ENCODE measurements around the gene EXOC4.

Gene EXOC4

DNA sequence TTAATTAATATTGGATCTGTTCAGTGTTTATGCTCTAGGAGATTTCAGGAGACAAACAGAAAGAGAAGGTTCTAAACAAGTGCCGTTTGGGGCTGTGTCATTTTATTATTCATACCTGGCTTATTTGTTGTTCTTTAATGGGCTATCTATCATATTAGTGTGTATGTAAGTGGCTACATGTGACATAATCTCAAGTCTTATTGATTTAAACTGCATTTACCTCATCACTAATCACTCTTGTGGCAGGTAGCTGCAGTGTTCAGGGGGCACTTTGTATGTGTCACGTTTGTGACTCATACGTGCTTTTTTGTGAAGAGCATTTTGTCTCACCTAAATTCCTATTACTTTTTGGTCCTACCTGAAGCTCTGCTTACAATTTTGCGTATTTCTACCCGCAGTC is 95.4 kb downstream of the EXOC4 start:
- H3K27me3 ChIP-seq (ENCODE audit: insufficient read depth, poor library complexity, severe bottlenecking): no peaks in the 10 kb centered on the region
- DNase-seq (ENCODE audit: low spot score): no peak
- no peak overlapping the region for H3K27ac ChIP-seq (ENCODE audit: poor library complexity, severe bottlenecking)
- no peak for ATAC-seq (ENCODE audit: low read depth)
- peaks cover 10% of the 10 kb centered on the region for H3K9me3 ChIP-seq (ENCODE audit: severe bottlenecking)
- no peak overlapping the region for H3K4me3 ChIP-seq (ENCODE audit: severe bottlenecking)
- H3K36me3 ChIP-seq (ENCODE audit: low read depth): 0 out of 2 replicates have a peak, but pooled peaks cover 4% of the 10 kb centered on the region
- TF ChIP-seq, protein P1, sequence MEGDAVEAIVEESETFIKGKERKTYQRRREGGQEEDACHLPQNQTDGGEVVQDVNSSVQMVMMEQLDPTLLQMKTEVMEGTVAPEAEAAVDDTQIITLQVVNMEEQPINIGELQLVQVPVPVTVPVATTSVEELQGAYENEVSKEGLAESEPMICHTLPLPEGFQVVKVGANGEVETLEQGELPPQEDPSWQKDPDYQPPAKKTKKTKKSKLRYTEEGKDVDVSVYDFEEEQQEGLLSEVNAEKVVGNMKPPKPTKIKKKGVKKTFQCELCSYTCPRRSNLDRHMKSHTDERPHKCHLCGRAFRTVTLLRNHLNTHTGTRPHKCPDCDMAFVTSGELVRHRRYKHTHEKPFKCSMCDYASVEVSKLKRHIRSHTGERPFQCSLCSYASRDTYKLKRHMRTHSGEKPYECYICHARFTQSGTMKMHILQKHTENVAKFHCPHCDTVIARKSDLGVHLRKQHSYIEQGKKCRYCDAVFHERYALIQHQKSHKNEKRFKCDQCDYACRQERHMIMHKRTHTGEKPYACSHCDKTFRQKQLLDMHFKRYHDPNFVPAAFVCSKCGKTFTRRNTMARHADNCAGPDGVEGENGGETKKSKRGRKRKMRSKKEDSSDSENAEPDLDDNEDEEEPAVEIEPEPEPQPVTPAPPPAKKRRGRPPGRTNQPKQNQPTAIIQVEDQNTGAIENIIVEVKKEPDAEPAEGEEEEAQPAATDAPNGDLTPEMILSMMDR (IDR thresholded peaks at IDR 0.05; ENCODE audit: poor library complexity, severe bottlenecking): no peak
- H3K4me1 ChIP-seq (ENCODE audit: insufficient read depth, poor library complexity, severe bottlenecking): no peaks in the 10 kb centered on the region

DNA sequence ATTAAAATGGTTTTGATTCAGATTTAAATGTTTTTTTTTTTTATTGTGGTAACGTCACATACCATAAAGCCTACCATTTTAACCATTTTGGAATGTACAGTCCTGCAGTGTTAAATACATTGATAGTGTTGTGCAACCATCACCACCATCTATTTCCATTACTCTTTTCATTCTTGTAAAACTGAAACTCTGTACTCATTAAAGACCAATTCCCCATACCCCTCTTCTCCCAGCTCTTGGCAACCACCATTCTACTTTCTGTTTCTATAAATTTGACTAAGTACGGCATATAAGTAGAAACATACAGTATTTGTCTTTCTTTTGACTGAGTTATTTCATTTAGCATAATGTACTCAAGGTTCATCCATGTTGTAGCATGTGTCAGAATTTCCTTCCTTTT is 96.2 kb downstream of the EXOC4 start:
- Histone ChIP-seq H3K36me3 (ENCODE audit: low read depth) (0 out of 2 replicates have a peak, but pooled peaks cover 1% of the 10 kb centered on the region), H3K27ac (ENCODE audit: poor library complexity, severe bottlenecking) (no peak overlapping the region), H3K27me3 (ENCODE audit: insufficient read depth, poor library complexity, severe bottlenecking) (no peaks in the 10 kb centered on the region), H3K4me3 (ENCODE audit: severe bottlenecking) (no peak overlapping the region), H3K9me3 (ENCODE audit: severe bottlenecking) (peaks cover 10% of the 10 kb centered on the region), H3K4me1 (ENCODE audit: insufficient read depth, poor library complexity, severe bottlenecking) (no peaks in the 10 kb centered on the region)
- TF ChIP-seq, protein P1 (IDR thresholded peaks at IDR 0.05; ENCODE audit: poor library complexity, severe bottlenecking): no peak
- no peak for ATAC-seq (ENCODE audit: low read depth)
- DNase-seq (ENCODE audit: low spot score): no peak

DNA sequence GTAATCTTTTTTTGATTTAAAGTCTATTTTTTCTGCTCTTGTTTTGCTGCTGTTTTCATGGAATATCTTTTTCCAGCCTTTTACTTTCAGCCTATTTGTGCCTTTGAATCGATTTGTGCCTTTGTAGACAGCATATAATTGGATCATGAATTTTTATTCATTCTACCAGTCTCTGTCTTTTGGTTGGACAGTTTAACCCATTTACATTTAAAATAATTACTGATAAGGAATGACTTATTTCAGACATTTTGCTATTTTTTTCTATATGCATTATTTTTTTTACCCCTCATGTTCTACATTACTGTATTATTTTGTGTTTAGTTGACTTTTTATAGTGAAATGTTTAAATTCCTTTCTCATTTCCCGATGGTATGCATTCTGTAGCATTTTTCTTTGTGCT is 99.6 kb downstream of the EXOC4 start:
- Histone ChIP-seq H3K27ac (ENCODE audit: poor library complexity, severe bottlenecking) (no peak overlapping the region), H3K9me3 (ENCODE audit: severe bottlenecking) (peaks cover 10% of the 10 kb centered on the region), H3K36me3 (ENCODE audit: low read depth) (no peaks in the 10 kb centered on the region), H3K4me1 (ENCODE audit: insufficient read depth, poor library complexity, severe bottlenecking) (no peaks in the 10 kb centered on the region), H3K27me3 (ENCODE audit: insufficient read depth, poor library complexity, severe bottlenecking) (no peaks in the 10 kb centered on the region), H3K4me3 (ENCODE audit: severe bottlenecking) (no peak overlapping the region)
- TF ChIP-seq, protein P1 (IDR thresholded peaks at IDR 0.05; ENCODE audit: poor library complexity, severe bottlenecking): no peak
- DNase-seq (ENCODE audit: low spot score): no peak
- no peak for ATAC-seq (ENCODE audit: low read depth)

DNA sequence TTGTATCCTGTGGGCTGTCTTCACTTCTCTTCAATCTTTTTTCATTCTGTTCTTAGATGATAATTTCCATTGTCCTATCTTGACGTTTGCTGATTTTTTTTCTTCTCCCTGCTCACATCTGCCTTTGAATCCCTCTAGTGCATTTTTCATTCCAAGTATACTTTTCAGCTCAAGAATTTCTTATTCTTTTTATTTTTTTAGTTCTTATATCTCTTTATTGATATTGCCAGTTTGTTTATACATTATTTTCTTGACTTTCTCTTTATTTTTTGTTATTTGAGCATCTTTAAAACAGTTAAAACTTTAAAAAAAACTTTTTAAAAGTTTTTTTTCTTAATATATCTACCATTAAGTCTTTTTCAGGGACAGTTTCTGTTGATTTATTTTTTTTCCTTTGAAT is 100.9 kb downstream of the EXOC4 start:
- TF ChIP-seq, protein P1 (IDR thresholded peaks at IDR 0.05; ENCODE audit: poor library complexity, severe bottlenecking): no peak
- no peak overlapping the region for H3K4me3 ChIP-seq (ENCODE audit: severe bottlenecking)
- peaks cover 10% of the 10 kb centered on the region for H3K9me3 ChIP-seq (ENCODE audit: severe bottlenecking)
- H3K4me1 ChIP-seq (ENCODE audit: insufficient read depth, poor library complexity, severe bottlenecking): peaks cover 4% of the 10 kb centered on the region
- DNase-seq (ENCODE audit: low spot score) (no peak), ATAC-seq (ENCODE audit: low read depth) (no peak)
- H3K27ac ChIP-seq (ENCODE audit: poor library complexity, severe bottlenecking): no peak overlapping the region
- no peaks in the 10 kb centered on the region for H3K27me3 ChIP-seq (ENCODE audit: insufficient read depth, poor library complexity, severe bottlenecking)
- no peaks in the 10 kb centered on the region for H3K36me3 ChIP-seq (ENCODE audit: low read depth)

DNA sequence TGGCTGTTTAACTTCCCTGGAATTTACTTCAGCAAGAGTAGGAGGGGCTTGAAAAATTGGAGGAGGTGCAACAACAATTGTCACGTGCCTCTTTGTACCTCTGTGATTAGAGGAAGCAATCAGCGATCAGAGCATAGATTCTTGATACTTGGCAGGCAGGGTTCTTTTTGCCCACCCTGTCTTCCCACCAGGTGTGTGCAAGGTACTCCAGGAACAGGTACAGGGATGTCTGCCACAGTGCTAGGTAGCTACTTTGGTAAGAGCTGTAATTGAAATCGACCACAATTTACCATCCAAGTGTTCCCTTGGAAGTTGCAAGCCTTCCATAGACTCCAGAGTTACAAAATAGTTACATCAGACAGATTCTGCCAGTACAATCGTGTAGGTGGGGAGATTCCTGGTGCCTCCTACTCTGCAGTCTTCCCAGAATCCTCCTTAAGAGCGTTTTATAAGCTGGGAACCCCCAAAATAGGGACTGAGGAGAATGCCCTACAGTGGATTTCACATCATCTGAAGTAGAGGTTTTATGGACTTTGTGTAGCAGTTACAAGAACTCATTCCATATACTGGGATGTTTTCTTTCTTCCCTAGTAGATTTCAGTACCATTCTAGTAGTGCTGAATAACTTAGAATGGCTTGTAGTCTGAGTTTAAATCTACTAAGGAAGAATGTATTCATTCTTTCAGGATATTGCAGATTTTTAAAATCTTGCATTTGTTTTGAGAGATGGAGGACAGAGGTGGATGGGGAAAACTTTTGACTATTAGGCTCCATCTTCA is 101.9 kb downstream of the EXOC4 start:
- Histone ChIP-seq H3K9me3 (ENCODE audit: severe bottlenecking) (peaks cover 10% of the 10 kb centered on the region), H3K36me3 (ENCODE audit: low read depth) (no peaks in the 10 kb centered on the region), H3K27me3 (ENCODE audit: insufficient read depth, poor library complexity, severe bottlenecking) (no peaks in the 10 kb centered on the region), H3K27ac (ENCODE audit: poor library complexity, severe bottlenecking) (no peak overlapping the region), H3K4me1 (ENCODE audit: insufficient read depth, poor library complexity, severe bottlenecking) (peaks cover 4% of the 10 kb centered on the region), H3K4me3 (ENCODE audit: severe bottlenecking) (no peak overlapping the region)
- TF ChIP-seq, protein P1 (IDR thresholded peaks at IDR 0.05; ENCODE audit: poor library complexity, severe bottlenecking): no peak
- ATAC-seq (ENCODE audit: low read depth) (no peak), DNase-seq (ENCODE audit: low spot score) (no peak)

Data from RWPE2 (cell line).